ENCODE data around the gene ANO7.

DNA sequence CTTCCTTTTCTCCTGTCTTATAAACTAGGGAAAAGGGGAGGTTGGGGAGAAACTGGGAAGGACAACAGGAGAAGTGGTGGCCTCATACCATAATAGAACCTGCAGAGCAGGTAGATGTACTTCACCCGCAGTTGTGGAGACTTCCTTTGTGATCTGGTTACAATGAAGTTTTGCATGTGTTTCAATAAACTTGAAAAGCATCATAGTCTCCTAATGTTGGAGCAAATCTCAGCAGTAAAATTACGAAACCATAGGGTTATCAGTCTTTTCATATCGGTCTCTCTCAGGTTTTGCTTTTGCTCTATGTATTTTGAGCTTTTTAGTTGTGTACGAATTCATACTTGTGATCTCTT, 30.5 kb downstream of the ANO7 start:
- TF ChIP-seq EZH2 (IDR thresholded peaks at IDR 0.05; ENCODE audit: borderline replicate concordance, low read depth, low read length, severe bottlenecking), result no peak
- TF ChIP-seq, protein P1, sequence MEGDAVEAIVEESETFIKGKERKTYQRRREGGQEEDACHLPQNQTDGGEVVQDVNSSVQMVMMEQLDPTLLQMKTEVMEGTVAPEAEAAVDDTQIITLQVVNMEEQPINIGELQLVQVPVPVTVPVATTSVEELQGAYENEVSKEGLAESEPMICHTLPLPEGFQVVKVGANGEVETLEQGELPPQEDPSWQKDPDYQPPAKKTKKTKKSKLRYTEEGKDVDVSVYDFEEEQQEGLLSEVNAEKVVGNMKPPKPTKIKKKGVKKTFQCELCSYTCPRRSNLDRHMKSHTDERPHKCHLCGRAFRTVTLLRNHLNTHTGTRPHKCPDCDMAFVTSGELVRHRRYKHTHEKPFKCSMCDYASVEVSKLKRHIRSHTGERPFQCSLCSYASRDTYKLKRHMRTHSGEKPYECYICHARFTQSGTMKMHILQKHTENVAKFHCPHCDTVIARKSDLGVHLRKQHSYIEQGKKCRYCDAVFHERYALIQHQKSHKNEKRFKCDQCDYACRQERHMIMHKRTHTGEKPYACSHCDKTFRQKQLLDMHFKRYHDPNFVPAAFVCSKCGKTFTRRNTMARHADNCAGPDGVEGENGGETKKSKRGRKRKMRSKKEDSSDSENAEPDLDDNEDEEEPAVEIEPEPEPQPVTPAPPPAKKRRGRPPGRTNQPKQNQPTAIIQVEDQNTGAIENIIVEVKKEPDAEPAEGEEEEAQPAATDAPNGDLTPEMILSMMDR (IDR thresholded peaks at IDR 0.05; ENCODE audit: borderline replicate concordance, extremely low read depth, low read length, poor library complexity, severe bottlenecking), result no peak

Data from DND-41 (cell line).